Measurements from ENCODE around the gene SCYL3. TPM values are rescaled to one million over a fixed set of nuclear protein-coding genes. Genes with fewer than 3 reads are reported as not detected.

SCYL3 gene
- total RNA-seq, 2 donors from 2014 or later: 7.9 to 8.1 TPM

DNA sequence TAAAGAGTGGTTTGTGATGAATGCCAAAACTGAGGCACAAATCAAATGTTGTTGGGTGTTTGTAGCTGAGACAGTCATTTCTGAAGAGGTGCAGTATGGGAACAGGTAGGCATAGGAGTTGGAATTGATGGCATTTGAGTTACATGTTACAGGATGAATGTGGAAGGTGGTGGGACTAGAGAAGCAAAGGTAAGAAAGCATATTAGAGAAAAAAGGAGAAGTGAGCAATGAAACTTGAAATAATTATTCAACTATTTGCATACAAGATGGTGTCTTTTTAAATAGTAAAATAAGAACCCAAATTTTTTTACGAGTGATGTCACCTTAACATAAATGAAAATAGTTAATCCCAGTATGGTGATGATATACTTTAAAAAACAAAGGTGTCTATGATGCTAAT, 58.8 kb downstream of the SCYL3 start:
- Mint-ChIP-seq H3K9me3 (peaks cover 14% of the 10 kb centered on the region), H3K27me3 (ENCODE audit: insufficient read depth) (no peaks in the 10 kb centered on the region), H3K4me3 (no peak overlapping the region), H3K4me1 (no peaks in the 10 kb centered on the region), H3K27ac (no peak overlapping the region), H3K36me3 (ENCODE audit: low read depth) (peaks cover 65% of the 10 kb centered on the region)
- H3K4me3 ChIP-seq (ENCODE audit: low read length): no peak overlapping the region
- no peak for DNase-seq
- 100% methylated on average over 1 of the region's 1 CpG; no CpG with 5 or more reads in 1 of the 2 experiments for WGBS, 2 experiments (ENCODE audit: insufficient coverage in 1 of 2, insufficient read length in 1 of 2)
- TF ChIP-seq, protein P1, sequence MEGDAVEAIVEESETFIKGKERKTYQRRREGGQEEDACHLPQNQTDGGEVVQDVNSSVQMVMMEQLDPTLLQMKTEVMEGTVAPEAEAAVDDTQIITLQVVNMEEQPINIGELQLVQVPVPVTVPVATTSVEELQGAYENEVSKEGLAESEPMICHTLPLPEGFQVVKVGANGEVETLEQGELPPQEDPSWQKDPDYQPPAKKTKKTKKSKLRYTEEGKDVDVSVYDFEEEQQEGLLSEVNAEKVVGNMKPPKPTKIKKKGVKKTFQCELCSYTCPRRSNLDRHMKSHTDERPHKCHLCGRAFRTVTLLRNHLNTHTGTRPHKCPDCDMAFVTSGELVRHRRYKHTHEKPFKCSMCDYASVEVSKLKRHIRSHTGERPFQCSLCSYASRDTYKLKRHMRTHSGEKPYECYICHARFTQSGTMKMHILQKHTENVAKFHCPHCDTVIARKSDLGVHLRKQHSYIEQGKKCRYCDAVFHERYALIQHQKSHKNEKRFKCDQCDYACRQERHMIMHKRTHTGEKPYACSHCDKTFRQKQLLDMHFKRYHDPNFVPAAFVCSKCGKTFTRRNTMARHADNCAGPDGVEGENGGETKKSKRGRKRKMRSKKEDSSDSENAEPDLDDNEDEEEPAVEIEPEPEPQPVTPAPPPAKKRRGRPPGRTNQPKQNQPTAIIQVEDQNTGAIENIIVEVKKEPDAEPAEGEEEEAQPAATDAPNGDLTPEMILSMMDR (conservative IDR thresholded peaks at IDR 0.05): no peak
- H3K9ac ChIP-seq (ENCODE audit: extremely low read depth, low read length, poor library complexity, severe bottlenecking): no peak overlapping the region
- H3K4me1 ChIP-seq (ENCODE audit: control insufficient read depth, insufficient read depth, low read length): no peaks in the 10 kb centered on the region
- no peaks in the 10 kb centered on the region for H3K27me3 ChIP-seq (ENCODE audit: control insufficient read depth, insufficient read depth, low read length, poor library complexity, severe bottlenecking)
- peaks cover 73% of the 10 kb centered on the region for H3K36me3 ChIP-seq (ENCODE audit: control insufficient read depth, insufficient read depth, low read length)
- H3K9me3 ChIP-seq (ENCODE audit: control insufficient read depth, low read length): peaks cover 13% of the 10 kb centered on the region
- no peak overlapping the region for H3K27ac ChIP-seq (ENCODE audit: low read depth, low read length)

DNA sequence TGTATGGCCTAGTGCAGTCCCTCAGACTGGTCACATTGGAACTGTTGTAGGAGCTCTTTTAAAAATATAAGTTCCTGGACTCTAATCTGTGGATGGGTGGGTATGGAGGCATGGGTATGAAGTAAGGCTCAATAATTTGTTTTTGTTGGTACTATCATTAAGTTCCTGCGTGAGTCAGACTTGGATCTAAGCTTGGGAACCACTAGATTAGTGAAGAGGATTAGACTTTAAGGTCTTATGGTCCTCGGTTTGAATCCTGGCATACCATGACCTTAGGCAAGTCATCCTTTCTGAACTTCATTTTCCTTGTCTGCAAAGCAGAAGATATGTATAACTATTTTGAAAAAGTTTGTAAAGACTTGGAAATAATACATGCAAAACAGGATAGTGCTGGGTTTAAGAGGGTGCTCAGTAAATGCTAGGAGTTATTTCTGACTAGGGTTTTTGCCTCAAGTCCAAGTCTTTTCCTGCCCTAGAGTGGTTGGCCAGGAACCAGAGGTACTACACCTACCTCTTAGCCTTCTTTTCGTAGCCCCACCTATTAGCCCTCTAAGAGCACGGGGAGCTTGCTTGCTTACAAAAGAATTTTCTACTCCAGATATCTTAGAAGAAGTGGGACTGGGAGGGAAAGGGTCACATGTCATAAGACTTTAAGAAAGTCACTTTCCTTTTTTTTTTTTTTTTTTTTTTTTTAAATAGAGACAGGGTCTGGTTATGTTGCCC, 60.4 kb downstream of the SCYL3 start:
- no peak overlapping the region for H3K27ac Mint-ChIP-seq
- no peaks in the 10 kb centered on the region for H3K27me3 Mint-ChIP-seq (ENCODE audit: insufficient read depth)
- H3K4me1 Mint-ChIP-seq: no peaks in the 10 kb centered on the region
- no peak for DNase-seq
- Histone ChIP-seq H3K4me1 (ENCODE audit: control insufficient read depth, insufficient read depth, low read length) (no peaks in the 10 kb centered on the region), H3K9me3 (ENCODE audit: control insufficient read depth, low read length) (no peaks in the 10 kb centered on the region), H3K36me3 (ENCODE audit: control insufficient read depth, insufficient read depth, low read length) (peaks cover 73% of the 10 kb centered on the region), H3K27ac (ENCODE audit: low read depth, low read length) (no peak overlapping the region), H3K27me3 (ENCODE audit: control insufficient read depth, insufficient read depth, low read length, poor library complexity, severe bottlenecking) (no peaks in the 10 kb centered on the region), H3K4me3 (ENCODE audit: low read length) (no peak overlapping the region), H3K9ac (ENCODE audit: extremely low read depth, low read length, poor library complexity, severe bottlenecking) (no peak overlapping the region)
- TF ChIP-seq, protein P1 (conservative IDR thresholded peaks at IDR 0.05): no peak
- no peaks in the 10 kb centered on the region for H3K9me3 Mint-ChIP-seq
- 86 to 100% methylated on average over 1 to 4 of the region's 4 CpGs for WGBS, 2 experiments (ENCODE audit: insufficient coverage in 1 of 2, insufficient read length in 1 of 2)
- H3K4me3 Mint-ChIP-seq: no peak overlapping the region
- peaks cover 59% of the 10 kb centered on the region for H3K36me3 Mint-ChIP-seq (ENCODE audit: low read depth)

GRCh38 chr1:169829671-169830070, 64.0 kb downstream of the SCYL3 start:
- DNase-seq: no peak
- Histone ChIP-seq H3K27me3 (ENCODE audit: control insufficient read depth, insufficient read depth, low read length, poor library complexity, severe bottlenecking) (no peaks in the 10 kb centered on the region), H3K4me1 (ENCODE audit: control insufficient read depth, insufficient read depth, low read length) (no peaks in the 10 kb centered on the region), H3K9me3 (ENCODE audit: control insufficient read depth, low read length) (no peaks in the 10 kb centered on the region), H3K36me3 (ENCODE audit: control insufficient read depth, insufficient read depth, low read length) (peaks cover 65% of the 10 kb centered on the region), H3K27ac (ENCODE audit: low read depth, low read length) (no peak overlapping the region), H3K9ac (ENCODE audit: extremely low read depth, low read length, poor library complexity, severe bottlenecking) (no peak overlapping the region), H3K4me3 (ENCODE audit: low read length) (no peak overlapping the region)
- no peaks in the 10 kb centered on the region for H3K27me3 Mint-ChIP-seq (ENCODE audit: insufficient read depth)
- H3K27ac Mint-ChIP-seq: no peak overlapping the region
- H3K4me3 Mint-ChIP-seq: no peak overlapping the region
- H3K36me3 Mint-ChIP-seq (ENCODE audit: low read depth): peaks cover 51% of the 10 kb centered on the region
- TF ChIP-seq, protein P1 (conservative IDR thresholded peaks at IDR 0.05): no peak
- H3K4me1 Mint-ChIP-seq: no peaks in the 10 kb centered on the region
- WGBS, 2 experiments (ENCODE audit: insufficient coverage in 1 of 2, insufficient read length in 1 of 2): no CpG with 5 or more reads among the region's 1 CpG
- H3K9me3 Mint-ChIP-seq: no peaks in the 10 kb centered on the region
